Cardiac fibroblast (primary cell): ENCODE results near the gene COL13A1.

Source experiments
- DNase-seq, 2 donors: peaks; one replicate each; pipeline versions ENCODE4 v3.0.0 to v3.0.0-alpha.2; 2010; ENCODE audit warnings: low read depth in 2 of 2
- H3K4me3 ChIP-seq, 2 donors: replicated peaks in 1 of 2; 1 replicate in 1 of 2; 2 replicates in 1 of 2; pipeline ENCODE4 v1.5.1; 2011; ENCODE audit warnings: low read depth in 2 of 2, low read length in 2 of 2, mild to moderate bottlenecking in 2 of 2, moderate library complexity in 1 of 2
- CTCF ChIP-seq: IDR thresholded peaks from one replicate; pipeline ENCODE4 v1.5.1; 2011; ENCODE audit warnings: low read depth, mild to moderate bottlenecking, low read length, inconsistent platforms

The COL13A1 gene

GRCh38 chr10:69959911-69960310, 158.2 kb downstream of the COL13A1 start:
- DNase-seq: no peak
- no peak overlapping the region for H3K4me3 ChIP-seq
- no peak for TF ChIP-seq CTCF

- no peak overlapping the region for H3K4me3 ChIP-seq
- TF ChIP-seq CTCF: no peak
- no peak for DNase-seq
Observed at GRCh38 chr10:69960606-69960987, 158.9 kb downstream of the COL13A1 start.

GRCh38 chr10:69960988-69961880, 159.5 kb downstream of the COL13A1 start:
- peak in 1 of 2 donors; percentile 17 for DNase-seq
- peak; percentile 49 for TF ChIP-seq CTCF
- H3K4me3 ChIP-seq: no peak overlapping the region

GRCh38 chr10:69961881-69962745, 160.4 kb downstream of the COL13A1 start:
- no peak for TF ChIP-seq CTCF
- no peak overlapping the region for H3K4me3 ChIP-seq
- DNase-seq: no peak

- TF ChIP-seq CTCF: no peak
- no peak overlapping the region for H3K4me3 ChIP-seq
- DNase-seq: no peak
Observed at GRCh38 chr10:69962746-69963135, 161.0 kb downstream of the COL13A1 start.

- no peak overlapping the region for H3K4me3 ChIP-seq
- no peak for TF ChIP-seq CTCF
- no peak for DNase-seq
Observed at GRCh38 chr10:69963178-69963834, 161.6 kb downstream of the COL13A1 start.
